NCI-H460 (cell line): Measurements from ENCODE around the gene BRD1. TPM values are rescaled to one million over a fixed set of nuclear protein-coding genes. Genes with fewer than 3 reads are reported as not detected.
"Not testable (repeated sequence)": the region's sequence is repeated elsewhere in the genome, so short reads cannot be mapped to it uniquely, and the experiment has no call there.

ENCODE experiments used
- DNase-seq: peaks from one replicate; pipeline ENCODE4 v3.0.0-alpha.2; 2016; ENCODE audit warnings: low read depth; ENCODE audit errors: extremely low read depth
- total RNA-seq: library from RNA; depleted of rRNA; stranded (reverse); fragments of >200 nt; shearing (Covaris generic); gene quantifications from 2 replicates; pipeline ENCODE4 v1.2.3, GENCODE V29; 2014

Gene BRD1
- total RNA-seq, 1 experiment from 2014 or later: 15.5 TPM

GRCh38 chr22:49827271-49827852 lies 311 bp downstream of the BRD1 start:
- no peak for DNase-seq

- DNase-seq: no peak
Measured at GRCh38 chr22:49826603-49827270, 936 bp downstream of the BRD1 start.

- DNase-seq: no peak
Measured at GRCh38 chr22:49825944-49826602, 1.6 kb downstream of the BRD1 start.

GRCh38 chr22:49825436-49825835 lies 2.2 kb downstream of the BRD1 start:
- DNase-seq: no peak

GRCh38 chr22:49824936-49825335 lies 2.7 kb downstream of the BRD1 start:
- DNase-seq: no peak

- no peak for DNase-seq
Measured at GRCh38 chr22:49824185-49824925, 3.3 kb downstream of the BRD1 start.

- DNase-seq: no peak
Measured at GRCh38 chr22:49823289-49824045, 4.2 kb downstream of the BRD1 start.

- DNase-seq: not testable (repeated sequence)
Measured at GRCh38 chr22:49821741-49822140, 5.9 kb downstream of the BRD1 start.

GRCh38 chr22:49820984-49821383 lies 6.7 kb downstream of the BRD1 start:
- no peak for DNase-seq

GRCh38 chr22:49817359-49817758 lies 10.3 kb downstream of the BRD1 start:
- DNase-seq: no peak

- no peak for DNase-seq
Measured at GRCh38 chr22:49815641-49816091, 12.0 kb downstream of the BRD1 start.

- DNase-seq: no peak
Measured at GRCh38 chr22:49814856-49815255, 12.8 kb downstream of the BRD1 start.

- DNase-seq: no peak
Measured at GRCh38 chr22:49814164-49814686, 13.4 kb downstream of the BRD1 start.

GRCh38 chr22:49812838-49813237 lies 14.8 kb downstream of the BRD1 start:
- DNase-seq: no peak

GRCh38 chr22:49811020-49811791 lies 16.5 kb downstream of the BRD1 start:
- DNase-seq: no peak

- no peak for DNase-seq
Measured at GRCh38 chr22:49810363-49811019, 17.2 kb downstream of the BRD1 start.

GRCh38 chr22:49807780-49808708 lies 19.6 kb downstream of the BRD1 start:
- no peak for DNase-seq

GRCh38 chr22:49807129-49807528 lies 20.5 kb downstream of the BRD1 start:
- DNase-seq: no peak
